HCT116 (cell line): ENCODE data around the gene ATP1A2. TPM values are rescaled to one million over a fixed set of nuclear protein-coding genes. Genes with fewer than 3 reads are reported as not detected.

Experiments used
- ATAC-seq: fragments of 200-7000 bp; cut with Tn5 transposase; 2 replicates; pipeline ENCODE4 v1.9.1; 2020; ENCODE audit warnings: mild to moderate bottlenecking, moderate library complexity
- BruUV-seq: library from RNA; stranded (reverse); fragments of 400-500 nt; replicated peaks from 2 replicates; lab custom pipeline; 2021; lab: Mats Ljungman, UMichigan
- CTCF ChIA-PET: fragments of 300-600 bp; sonication (Branson Sonifier 250); formaldehyde crosslinking; loops from one replicate; lab custom pipeline; 2021; ENCODE audit warnings: antibody characterized with exemption; lab: Charles Lee
- POLR2A ChIA-PET: fragments of 300-600, 350-600 bp; sonication (Branson Sonifier 250); formaldehyde crosslinking; loops from one replicate; lab custom pipeline; 2021; ENCODE audit warnings: antibody characterized with exemption; lab: Charles Lee
- RAD21 ChIA-PET, 2 experiments: fragments of 300-600 bp; sonication (Branson Sonifier 250); formaldehyde crosslinking; loops; one replicate each; lab custom pipeline; 2023; ENCODE audit warnings: low total read pairs in 2 of 2; ENCODE audit not compliant: uncharacterized antibody in 2 of 2, unreplicated experiment in 2 of 2, low non-redundant PET in 1 of 2; lab: Charles Lee
- DNase-seq: peaks from one replicate; pipeline ENCODE4 v3.0.0-alpha.2; 2010; ENCODE audit warnings: low read depth, low spot score
- H2AFZ ChIP-seq: fragments of 200-600 bp; shearing (Covaris generic), sonication (generic); 2 replicates; pipeline ENCODE4 v1.6.1; 2017; ENCODE audit warnings: low read depth, mixed run types, mixed read lengths, antibody characterized with exemption, low read length; ENCODE audit not compliant: poor library complexity, severe bottlenecking
- H3K27ac ChIP-seq: 2 replicates; pipeline ENCODE4 v1.5.1; 2012; ENCODE audit warnings: low read depth, low read length
- H3K27me3 ChIP-seq: fragments of 200-600 bp; sonication (generic); 2 replicates; pipeline ENCODE4 v1.6.1; 2016; ENCODE audit warnings: mixed run types, low read length, mixed read lengths; ENCODE audit not compliant: insufficient read depth
- H3K36me3 ChIP-seq, 2 experiments: fragments of 200-500 bp in 1 of 2; fragments of 200-600 bp in 1 of 2; sonication (Bioruptor generic) in 1 of 2; sonication (generic) in 1 of 2; 2 replicates each; pipeline versions ENCODE4 v1.5.1 to v1.6.1; 2014 to 2016; ENCODE audit warnings: low read length in 2 of 2, inconsistent platforms in 1 of 2, mixed read lengths in 1 of 2, mixed run types in 1 of 2; ENCODE audit not compliant: insufficient read depth in 2 of 2, control insufficient read depth in 1 of 2
- H3K4me1 ChIP-seq, 2 experiments: fragments of 200-600 bp in 1 of 2; sonication (generic) in 1 of 2; 2 replicates each; pipeline versions ENCODE4 v1.5.1 to v1.6.1; 2012 to 2017; ENCODE audit warnings: low read length in 2 of 2, inconsistent platforms in 1 of 2, mild to moderate bottlenecking in 1 of 2, mixed read lengths in 1 of 2, mixed run types in 1 of 2, moderate library complexity in 1 of 2; ENCODE audit not compliant: insufficient read depth in 2 of 2, control insufficient read depth in 1 of 2
- H3K4me2 ChIP-seq: fragments of 200-600 bp; sonication (generic); 2 replicates; pipeline ENCODE4 v1.6.1; 2017; ENCODE audit warnings: mixed run types, low read length, mixed read lengths
- H3K4me3 ChIP-seq, 2 experiments: fragments of 200-600 bp in 1 of 2; sonication (generic) in 1 of 2; replicated peaks in 1 of 2; 2 replicates each; pipeline ENCODE4 v1.5.1; 2011 to 2016; ENCODE audit warnings: low read length in 2 of 2, control low read depth in 1 of 2, low read depth in 1 of 2, mild to moderate bottlenecking in 1 of 2, mixed read lengths in 1 of 2, mixed run types in 1 of 2
- H3K79me2 ChIP-seq: fragments of 200-600 bp; sonication (generic); 2 replicates; pipeline ENCODE4 v1.6.1; 2017; ENCODE audit warnings: mild to moderate bottlenecking, mixed run types, low read length, moderate library complexity, mixed read lengths; ENCODE audit not compliant: insufficient read depth
- H3K9ac ChIP-seq: fragments of 200-600 bp; sonication (generic); 2 replicates; pipeline ENCODE4 v1.6.1; 2016; ENCODE audit warnings: low read length, mixed read lengths
- H3K9me2 ChIP-seq: fragments of 200-600 bp; sonication (generic), shearing (Covaris generic); 2 replicates; pipeline ENCODE4 v1.6.1; 2017; ENCODE audit warnings: mixed run types, mild to moderate bottlenecking, moderate library complexity; ENCODE audit not compliant: insufficient read depth
- H3K9me3 ChIP-seq, 2 experiments: fragments of 200-500 bp in 1 of 2; fragments of 200-600 bp in 1 of 2; sonication (Bioruptor generic) in 1 of 2; sonication (generic) in 1 of 2; 2 replicates each; pipeline ENCODE4 v1.6.1; 2014 to 2017; ENCODE audit warnings: low read length in 2 of 2, mixed read lengths in 2 of 2, inconsistent platforms in 1 of 2, low read depth in 1 of 2, mild to moderate bottlenecking in 1 of 2, mixed run types in 1 of 2, moderate library complexity in 1 of 2; ENCODE audit not compliant: control insufficient read depth in 1 of 2, insufficient read depth in 1 of 2
- H4K20me1 ChIP-seq: fragments of 200-600 bp; sonication (generic), shearing (Covaris generic); 2 replicates; pipeline ENCODE4 v1.6.1; 2017; ENCODE audit warnings: mixed run types, mild to moderate bottlenecking, moderate library complexity; ENCODE audit not compliant: insufficient read depth
- CEBPB ChIP-seq: IDR thresholded peaks from 2 replicates; pipeline ENCODE4 v1.6.1; 2012; ENCODE audit warnings: low read depth
- EGR1 ChIP-seq: IDR thresholded peaks from 2 replicates; pipeline ENCODE4 v1.6.1; 2012; ENCODE audit warnings: low read depth
- ELF1 ChIP-seq: IDR thresholded peaks from 2 replicates; pipeline ENCODE4 v1.6.1; 2012; ENCODE audit warnings: low read depth, borderline replicate concordance
- EZH2 ChIP-seq: fragments of 200-600 bp; sonication (generic); IDR thresholded peaks from 2 replicates; pipeline ENCODE4 v1.6.1; 2017; ENCODE audit warnings: antibody characterized with exemption, mixed run types
- EZH2phosphoT487 ChIP-seq: fragments of 200-600 bp; IDR thresholded peaks from 2 replicates; pipeline ENCODE4 v1.6.1; 2018; ENCODE audit warnings: antibody characterized with exemption, borderline replicate concordance
- FOSL1 ChIP-seq: IDR thresholded peaks from 2 replicates; pipeline ENCODE4 v1.6.1; 2012; ENCODE audit warnings: low read depth
- JUND ChIP-seq: IDR thresholded peaks from 2 replicates; pipeline ENCODE4 v1.6.1; 2012
- POLR2A ChIP-seq: IDR thresholded peaks from 2 replicates; pipeline ENCODE4 v1.7.0; 2011; ENCODE audit warnings: borderline replicate concordance; ENCODE audit not compliant: insufficient read depth, insufficient read length; ENCODE audit errors: extremely low read depth
- RAD21 ChIP-seq: IDR thresholded peaks from 2 replicates; pipeline ENCODE4 v1.6.1; 2012; ENCODE audit warnings: low read depth, mild to moderate bottlenecking
- SRF ChIP-seq: IDR thresholded peaks from 2 replicates; pipeline ENCODE4 v1.6.1; 2012; ENCODE audit warnings: low read depth
- YY1 ChIP-seq: IDR thresholded peaks from 2 replicates; pipeline ENCODE4 v1.6.1; 2011; ENCODE audit warnings: low read length, low read depth, moderate library complexity, mild to moderate bottlenecking; ENCODE audit not compliant: insufficient replicate concordance; ENCODE audit errors: extremely low read depth
- ZFX ChIP-seq: fragments of 450-650 bp; IDR thresholded peaks from 2 replicates; pipeline ENCODE4 v1.6.1; 2017
- ZNF274 ChIP-seq: fragments of 200-500 bp; sonication (Bioruptor generic); IDR thresholded peaks from 2 replicates; pipeline ENCODE4 v1.6.1; 2014; ENCODE audit warnings: mild to moderate bottlenecking, low read depth, low read length, inconsistent platforms
- intact Hi-C: fragments of 100-400 bp; cut with micrococcal nuclease; formaldehyde crosslinking; loops from 2 replicates; pipeline ENCODE4 v1.10.0; 2022
- total RNA-seq: library from RNA; stranded (reverse); gene quantifications from one replicate; pipeline ENCODE4 v1.2.1, GENCODE V29; 2021; ENCODE audit not compliant: unreplicated experiment
- TF ChIP-seq, protein P1 (sequence below): IDR thresholded peaks from 2 replicates; pipeline ENCODE4 v1.6.1; 2011; ENCODE audit warnings: mild to moderate bottlenecking, low read length, moderate library complexity; ENCODE audit not compliant: insufficient replicate concordance; ENCODE audit errors: extremely low read depth
- TF ChIP-seq, protein P2 (sequence below): IDR thresholded peaks from 2 replicates; pipeline ENCODE4 v1.6.1; 2012
- TF ChIP-seq, protein P3 (sequence below): IDR thresholded peaks from 2 replicates; pipeline ENCODE4 v1.6.1; 2012; ENCODE audit warnings: low read depth
- TF ChIP-seq, protein P4 (sequence below): IDR thresholded peaks from 2 replicates; pipeline ENCODE4 v1.6.1; 2012
- TF ChIP-seq, protein P5 (sequence below), 3 experiments: fragments of 200-600 bp in 1 of 3; sonication (generic) in 1 of 3; IDR thresholded peaks in 2 of 3; conservative IDR thresholded peaks in 1 of 3; 2 replicates each; pipeline ENCODE4 v1.5.1; 2012 to 2017; ENCODE audit warnings: low read depth in 2 of 3, low read length in 2 of 3, antibody characterized with exemption in 1 of 3, borderline replicate concordance in 1 of 3, control low read depth in 1 of 3, mild to moderate bottlenecking in 1 of 3, mixed read lengths in 1 of 3, mixed run types in 1 of 3, moderate library complexity in 1 of 3; ENCODE audit not compliant: insufficient read depth in 1 of 3

ATP1A2 gene
- total RNA-seq, 1 experiment from 2014 or later: not detected

DNA sequence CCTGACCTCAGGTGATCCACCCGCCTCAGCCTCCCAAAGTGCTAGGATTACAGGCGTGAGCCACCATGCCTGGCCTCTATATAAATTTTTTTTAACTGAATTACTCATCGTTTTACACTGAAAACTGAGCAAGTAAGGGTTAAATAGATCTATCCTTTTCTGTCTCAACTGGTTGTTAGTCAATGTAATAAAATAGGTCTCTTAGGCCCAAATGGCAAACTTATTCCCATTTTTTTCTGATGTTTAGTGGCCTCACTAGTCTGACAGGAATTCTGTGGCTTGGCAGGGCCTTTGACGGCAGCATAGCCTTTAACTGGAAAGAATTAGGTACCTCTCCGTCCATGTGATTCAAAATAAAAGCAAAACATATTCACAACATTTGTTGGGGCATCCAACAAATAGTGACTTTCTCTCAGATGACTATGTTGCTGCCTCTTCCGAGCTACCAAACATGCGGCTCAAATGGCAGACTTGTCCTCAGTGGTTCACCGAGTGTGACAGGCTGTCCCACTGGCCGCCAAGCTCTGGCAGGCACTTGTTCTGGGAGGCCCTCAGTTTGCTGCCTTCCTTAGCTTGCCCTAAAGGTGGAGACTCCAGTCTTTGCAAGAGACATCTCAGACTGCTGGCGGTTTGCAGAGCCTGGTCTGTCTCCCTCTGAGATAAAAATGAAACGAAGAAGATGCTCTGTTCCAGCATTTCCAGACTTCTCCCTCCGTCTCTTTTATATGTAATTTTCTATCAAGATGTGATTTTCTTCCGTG is 53.2 kb downstream of the ATP1A2 start:
- RAD21 ChIA-PET: no interaction called here

More for the DNA sequence above, 53.2 kb downstream of the ATP1A2 start:
- no TSS peak for BruUV-seq
- no peak for ATAC-seq
- intact Hi-C loops: no loop called here
- H3K9ac ChIP-seq: no peak overlapping the region
- TF ChIP-seq, protein P1, sequence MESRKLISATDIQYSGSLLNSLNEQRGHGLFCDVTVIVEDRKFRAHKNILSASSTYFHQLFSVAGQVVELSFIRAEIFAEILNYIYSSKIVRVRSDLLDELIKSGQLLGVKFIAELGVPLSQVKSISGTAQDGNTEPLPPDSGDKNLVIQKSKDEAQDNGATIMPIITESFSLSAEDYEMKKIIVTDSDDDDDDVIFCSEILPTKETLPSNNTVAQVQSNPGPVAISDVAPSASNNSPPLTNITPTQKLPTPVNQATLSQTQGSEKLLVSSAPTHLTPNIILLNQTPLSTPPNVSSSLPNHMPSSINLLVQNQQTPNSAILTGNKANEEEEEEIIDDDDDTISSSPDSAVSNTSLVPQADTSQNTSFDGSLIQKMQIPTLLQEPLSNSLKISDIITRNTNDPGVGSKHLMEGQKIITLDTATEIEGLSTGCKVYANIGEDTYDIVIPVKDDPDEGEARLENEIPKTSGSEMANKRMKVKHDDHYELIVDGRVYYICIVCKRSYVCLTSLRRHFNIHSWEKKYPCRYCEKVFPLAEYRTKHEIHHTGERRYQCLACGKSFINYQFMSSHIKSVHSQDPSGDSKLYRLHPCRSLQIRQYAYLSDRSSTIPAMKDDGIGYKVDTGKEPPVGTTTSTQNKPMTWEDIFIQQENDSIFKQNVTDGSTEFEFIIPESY: no peak
- TF ChIP-seq EGR1 (no peak), ZNF274 (no peak), ELF1 (no peak), EZH2 (no peak), ZFX (no peak), JUND (no peak), YY1 (no peak), SRF (no peak), RAD21 (no peak), EZH2phosphoT487 (no peak), POLR2A (no peak), FOSL1 (no peak), CEBPB (no peak)
- TF ChIP-seq, protein P2, sequence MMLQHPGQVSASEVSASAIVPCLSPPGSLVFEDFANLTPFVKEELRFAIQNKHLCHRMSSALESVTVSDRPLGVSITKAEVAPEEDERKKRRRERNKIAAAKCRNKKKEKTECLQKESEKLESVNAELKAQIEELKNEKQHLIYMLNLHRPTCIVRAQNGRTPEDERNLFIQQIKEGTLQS: no peak
- TF ChIP-seq, protein P3, sequence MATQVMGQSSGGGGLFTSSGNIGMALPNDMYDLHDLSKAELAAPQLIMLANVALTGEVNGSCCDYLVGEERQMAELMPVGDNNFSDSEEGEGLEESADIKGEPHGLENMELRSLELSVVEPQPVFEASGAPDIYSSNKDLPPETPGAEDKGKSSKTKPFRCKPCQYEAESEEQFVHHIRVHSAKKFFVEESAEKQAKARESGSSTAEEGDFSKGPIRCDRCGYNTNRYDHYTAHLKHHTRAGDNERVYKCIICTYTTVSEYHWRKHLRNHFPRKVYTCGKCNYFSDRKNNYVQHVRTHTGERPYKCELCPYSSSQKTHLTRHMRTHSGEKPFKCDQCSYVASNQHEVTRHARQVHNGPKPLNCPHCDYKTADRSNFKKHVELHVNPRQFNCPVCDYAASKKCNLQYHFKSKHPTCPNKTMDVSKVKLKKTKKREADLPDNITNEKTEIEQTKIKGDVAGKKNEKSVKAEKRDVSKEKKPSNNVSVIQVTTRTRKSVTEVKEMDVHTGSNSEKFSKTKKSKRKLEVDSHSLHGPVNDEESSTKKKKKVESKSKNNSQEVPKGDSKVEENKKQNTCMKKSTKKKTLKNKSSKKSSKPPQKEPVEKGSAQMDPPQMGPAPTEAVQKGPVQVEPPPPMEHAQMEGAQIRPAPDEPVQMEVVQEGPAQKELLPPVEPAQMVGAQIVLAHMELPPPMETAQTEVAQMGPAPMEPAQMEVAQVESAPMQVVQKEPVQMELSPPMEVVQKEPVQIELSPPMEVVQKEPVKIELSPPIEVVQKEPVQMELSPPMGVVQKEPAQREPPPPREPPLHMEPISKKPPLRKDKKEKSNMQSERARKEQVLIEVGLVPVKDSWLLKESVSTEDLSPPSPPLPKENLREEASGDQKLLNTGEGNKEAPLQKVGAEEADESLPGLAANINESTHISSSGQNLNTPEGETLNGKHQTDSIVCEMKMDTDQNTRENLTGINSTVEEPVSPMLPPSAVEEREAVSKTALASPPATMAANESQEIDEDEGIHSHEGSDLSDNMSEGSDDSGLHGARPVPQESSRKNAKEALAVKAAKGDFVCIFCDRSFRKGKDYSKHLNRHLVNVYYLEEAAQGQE: no peak
- TF ChIP-seq, protein P4, sequence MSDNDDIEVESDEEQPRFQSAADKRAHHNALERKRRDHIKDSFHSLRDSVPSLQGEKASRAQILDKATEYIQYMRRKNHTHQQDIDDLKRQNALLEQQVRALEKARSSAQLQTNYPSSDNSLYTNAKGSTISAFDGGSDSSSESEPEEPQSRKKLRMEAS: no peak
- TF ChIP-seq, protein P5, sequence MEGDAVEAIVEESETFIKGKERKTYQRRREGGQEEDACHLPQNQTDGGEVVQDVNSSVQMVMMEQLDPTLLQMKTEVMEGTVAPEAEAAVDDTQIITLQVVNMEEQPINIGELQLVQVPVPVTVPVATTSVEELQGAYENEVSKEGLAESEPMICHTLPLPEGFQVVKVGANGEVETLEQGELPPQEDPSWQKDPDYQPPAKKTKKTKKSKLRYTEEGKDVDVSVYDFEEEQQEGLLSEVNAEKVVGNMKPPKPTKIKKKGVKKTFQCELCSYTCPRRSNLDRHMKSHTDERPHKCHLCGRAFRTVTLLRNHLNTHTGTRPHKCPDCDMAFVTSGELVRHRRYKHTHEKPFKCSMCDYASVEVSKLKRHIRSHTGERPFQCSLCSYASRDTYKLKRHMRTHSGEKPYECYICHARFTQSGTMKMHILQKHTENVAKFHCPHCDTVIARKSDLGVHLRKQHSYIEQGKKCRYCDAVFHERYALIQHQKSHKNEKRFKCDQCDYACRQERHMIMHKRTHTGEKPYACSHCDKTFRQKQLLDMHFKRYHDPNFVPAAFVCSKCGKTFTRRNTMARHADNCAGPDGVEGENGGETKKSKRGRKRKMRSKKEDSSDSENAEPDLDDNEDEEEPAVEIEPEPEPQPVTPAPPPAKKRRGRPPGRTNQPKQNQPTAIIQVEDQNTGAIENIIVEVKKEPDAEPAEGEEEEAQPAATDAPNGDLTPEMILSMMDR (IDR thresholded peaks at IDR 0.05 in 2 of 3, conservative IDR thresholded peaks at IDR 0.05 in 1 of 3; ENCODE audit: borderline replicate concordance in 1 of 3, insufficient read depth in 1 of 3, low read depth in 2 of 3, low read length in 2 of 3): no peak
- H4K20me1 ChIP-seq: no peaks in the 10 kb centered on the region
- H3K4me2 ChIP-seq: no peak overlapping the region
- H3K36me3 ChIP-seq: no peaks in the 10 kb centered on the region
- no peak overlapping the region for H3K4me3 ChIP-seq
- no peaks in the 10 kb centered on the region for H3K9me3 ChIP-seq
- no peaks in the 10 kb centered on the region; the same call in 1 of the 2 replicates for H3K27me3 ChIP-seq
- no peaks in the 10 kb centered on the region for H3K79me2 ChIP-seq
- H3K9me2 ChIP-seq: no peaks in the 10 kb centered on the region
- no peaks in the 10 kb centered on the region for H3K4me1 ChIP-seq
- no peak for DNase-seq
- H2AFZ ChIP-seq: no peak overlapping the region
- ChIA-PET CTCF (no interaction called here), POLR2A (no interaction called here)
- H3K27ac ChIP-seq: no peak overlapping the region
